ENCODE data around the gene SLC38A3. TPM values are rescaled to one million over a fixed set of nuclear protein-coding genes. Genes with fewer than 3 reads are reported as not detected.

Gene SLC38A3
- total and polyA plus RNA-seq, 7 donors = 0.12 to 12.7 (median 3.3) TPM

DNA sequence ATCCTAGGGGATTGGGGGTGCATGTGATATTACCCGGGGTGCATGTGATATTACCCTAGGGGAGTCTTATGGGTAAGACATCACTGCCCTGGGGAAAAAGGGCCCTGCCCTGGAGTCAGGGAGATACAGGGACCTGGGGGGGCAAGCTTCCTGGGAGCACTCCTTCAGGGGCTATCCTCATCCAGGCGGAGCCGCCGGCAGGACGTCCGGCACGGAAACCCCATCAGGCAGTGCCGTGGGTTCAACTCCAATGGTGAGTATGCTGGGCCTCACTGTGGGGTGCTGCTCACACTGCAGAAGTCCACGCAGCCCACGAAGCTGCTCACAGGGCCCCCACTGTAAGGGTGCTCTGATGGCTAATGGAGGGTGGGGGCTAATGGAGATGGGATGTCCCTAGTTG is 19.0 kb upstream of the SLC38A3 start:
- no peak for ATAC-seq
- TF ChIP-seq, protein P1, sequence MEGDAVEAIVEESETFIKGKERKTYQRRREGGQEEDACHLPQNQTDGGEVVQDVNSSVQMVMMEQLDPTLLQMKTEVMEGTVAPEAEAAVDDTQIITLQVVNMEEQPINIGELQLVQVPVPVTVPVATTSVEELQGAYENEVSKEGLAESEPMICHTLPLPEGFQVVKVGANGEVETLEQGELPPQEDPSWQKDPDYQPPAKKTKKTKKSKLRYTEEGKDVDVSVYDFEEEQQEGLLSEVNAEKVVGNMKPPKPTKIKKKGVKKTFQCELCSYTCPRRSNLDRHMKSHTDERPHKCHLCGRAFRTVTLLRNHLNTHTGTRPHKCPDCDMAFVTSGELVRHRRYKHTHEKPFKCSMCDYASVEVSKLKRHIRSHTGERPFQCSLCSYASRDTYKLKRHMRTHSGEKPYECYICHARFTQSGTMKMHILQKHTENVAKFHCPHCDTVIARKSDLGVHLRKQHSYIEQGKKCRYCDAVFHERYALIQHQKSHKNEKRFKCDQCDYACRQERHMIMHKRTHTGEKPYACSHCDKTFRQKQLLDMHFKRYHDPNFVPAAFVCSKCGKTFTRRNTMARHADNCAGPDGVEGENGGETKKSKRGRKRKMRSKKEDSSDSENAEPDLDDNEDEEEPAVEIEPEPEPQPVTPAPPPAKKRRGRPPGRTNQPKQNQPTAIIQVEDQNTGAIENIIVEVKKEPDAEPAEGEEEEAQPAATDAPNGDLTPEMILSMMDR (IDR thresholded peaks at IDR 0.05) = no peak
- intact Hi-C loops (cut with DNase I) = no loop called here

GRCh38 chr3:50187750-50188149 is 17.3 kb upstream of the SLC38A3 start:
- DNase-seq (no peak), ATAC-seq (no peak)
- Histone ChIP-seq H3K4me3 (no peak overlapping the region), H3K27ac (no peak overlapping the region), H3K27me3 (ENCODE audit: insufficient read depth in 3 of 3, low read length in 2 of 3) (peaks cover 0 to 1% (median 0%) of the 10 kb centered on the region in 3 donors), H3K36me3 (ENCODE audit: insufficient read depth in 1 of 2, low read depth in 1 of 2) (peaks cover 0 to 51% of the 10 kb centered on the region in 2 donors), H3K9me3 (no peaks in the 10 kb centered on the region), H3K4me1 (no peaks in the 10 kb centered on the region)
- TF ChIP-seq, protein P1 (IDR thresholded peaks at IDR 0.05) = no peak
- intact Hi-C loops (cut with DNase I) = loop anchor here in 1 of 2 donors (2.0 kb wide), 1 partner anchor 33 kb away; the partner anchor contains the start of gene SEMA3F
- WGBS, 3 donors = 90 to 95% (median 92%) methylated on average over 19 of the region's 19 CpGs

More for the DNA sequence above, 19.0 kb upstream of the SLC38A3 start:
- 94 to 96% (median 95%) methylated on average over 10 of the region's 10 CpGs for WGBS, 3 donors
- Histone ChIP-seq H3K27ac (no peak overlapping the region), H3K9me3 (no peaks in the 10 kb centered on the region), H3K4me3 (no peak overlapping the region), H3K27me3 (ENCODE audit: insufficient read depth in 3 of 3, low read length in 2 of 3) (no peaks in the 10 kb centered on the region), H3K4me1 (no peaks in the 10 kb centered on the region), H3K36me3 (ENCODE audit: insufficient read depth in 1 of 2, low read depth in 1 of 2) (peaks cover 0 to 62% of the 10 kb centered on the region in 2 donors)
- no peak for DNase-seq

DNA sequence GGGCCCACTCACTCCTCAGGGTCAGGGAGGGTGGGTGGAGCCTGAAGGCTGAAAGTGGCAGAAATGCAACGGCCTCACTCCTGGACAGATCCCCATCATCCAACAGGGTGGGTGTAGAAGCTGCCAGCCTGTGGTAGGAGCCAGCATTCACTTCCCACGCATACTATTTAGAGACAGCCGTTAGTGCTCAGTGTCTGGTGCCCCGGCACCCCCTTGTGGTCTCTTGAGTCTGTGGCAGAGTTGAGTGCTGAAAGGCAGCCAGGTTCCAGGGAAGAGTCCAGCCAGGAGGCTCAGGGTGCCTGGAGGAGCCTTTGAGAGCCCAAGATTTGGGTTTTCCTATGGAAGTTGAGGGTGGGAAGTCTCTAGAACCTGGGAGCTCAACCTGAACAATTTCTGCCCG is 15.8 kb upstream of the SLC38A3 start:
- WGBS, 3 donors = 3 to 10% (median 9%) methylated on average over 5 of the region's 5 CpGs
- peak; percentile 70 to 84 for DNase-seq
- H3K4me3 ChIP-seq = no peak overlapping the region
- H3K9me3 ChIP-seq = no peaks in the 10 kb centered on the region
- peak; percentile 83 to 88 (median 86) for ATAC-seq
- peaks cover 0 to 16% (median 0%) of the 10 kb centered on the region in 3 donors for H3K27me3 ChIP-seq (ENCODE audit: insufficient read depth in 3 of 3, low read length in 2 of 3)
- H3K36me3 ChIP-seq (ENCODE audit: insufficient read depth in 1 of 2, low read depth in 1 of 2) = peaks cover 0 to 42% of the 10 kb centered on the region in 2 donors
- no peak overlapping the region for H3K27ac ChIP-seq
- peaks cover 4% of the 10 kb centered on the region for H3K4me1 ChIP-seq
- TF ChIP-seq, protein P1 (IDR thresholded peaks at IDR 0.05) = peak; percentile 89
- intact Hi-C loops (cut with DNase I) = loop anchor here (1.0 to 2.0 kb wide), 2 partner anchors 34 to 68 kb away; partner anchors contain the start of gene SEMA3F (in 1 of the 2)

DNA sequence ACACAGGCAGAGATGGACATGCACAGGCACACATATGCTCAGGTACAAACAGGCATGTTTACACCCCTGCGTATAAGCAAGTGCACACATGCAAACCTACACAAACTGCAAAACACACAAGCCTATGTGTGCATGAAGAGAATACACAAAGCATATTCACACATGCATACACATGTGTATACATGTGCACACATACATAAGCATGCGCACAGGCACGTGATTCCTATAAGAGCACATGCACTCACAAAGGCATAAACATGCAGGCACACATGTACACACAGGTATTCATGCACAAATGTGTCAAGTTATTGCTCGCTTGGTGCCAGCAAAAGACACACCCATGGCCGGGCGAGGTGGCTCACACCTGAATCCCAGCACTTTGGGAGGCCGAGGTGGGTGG is 15.1 kb upstream of the SLC38A3 start:
- H3K4me1 ChIP-seq = peaks cover 9% of the 10 kb centered on the region
- H3K27me3 ChIP-seq (ENCODE audit: insufficient read depth in 3 of 3, low read length in 2 of 3) = peaks cover 0 to 18% (median 0%) of the 10 kb centered on the region in 3 donors
- H3K36me3 ChIP-seq (ENCODE audit: insufficient read depth in 1 of 2, low read depth in 1 of 2) = peaks cover 0 to 35% of the 10 kb centered on the region in 2 donors
- TF ChIP-seq, protein P1 (IDR thresholded peaks at IDR 0.05) = no peak
- ATAC-seq (no peak), DNase-seq (no peak)
- no peak overlapping the region for H3K27ac ChIP-seq
- intact Hi-C loops (cut with DNase I) = loop anchor here (1.0 to 5.0 kb wide), 3 partner anchors 35 to 82 kb away; partner anchors contain the start of gene SEMA3F (in 1 of the 2)
- WGBS, 3 donors = 89 to 93% (median 91%) methylated on average over 7 of the region's 7 CpGs
- H3K4me3 ChIP-seq = no peak overlapping the region
- H3K9me3 ChIP-seq = no peaks in the 10 kb centered on the region

All from psoas muscle (tissue), 8 donors.